ENCODE measurements around the gene GRIK4. TPM values are rescaled to one million over a fixed set of nuclear protein-coding genes. Genes with fewer than 3 reads are reported as not detected.

The GRIK4 gene
- total and polyA plus RNA-seq, 2 donors (not counting 3 experiments of a cell fraction or from before 2014, with no cell fraction given), result 0.81 to 1.6 TPM

GRCh38 chr11:120740380-120740779 is 228.8 kb downstream of the GRIK4 start:
- ChIA-PET POLR2A (no interaction called here), CTCF (interaction anchor here (1.5 kb wide), 1 partner anchor 25 kb away, joined by 4 read pairs; no protein-coding TSS in a partner anchor)
- Histone ChIP-seq H3K9me3 (replicated peaks; ENCODE audit: control insufficient read depth, insufficient read depth, low read length) (no peaks in the 10 kb centered on the region), H4K20me1 (replicated peaks; ENCODE audit: control insufficient read depth, extremely low read depth, insufficient read depth, low read length) (no peaks in the 10 kb centered on the region), H3K27me3 (ENCODE audit: control insufficient read depth in 2 of 2, insufficient read depth in 2 of 2, low read length in 2 of 2) (no peaks in the 10 kb centered on the region), H3K36me3 (ENCODE audit: control insufficient read depth in 2 of 2, extremely low read depth in 1 of 2, insufficient read depth in 2 of 2, low read length in 2 of 2) (no peaks in the 10 kb centered on the region), H3K4me1 (ENCODE audit: control insufficient read depth, extremely low read depth, insufficient read depth, low read length) (no peaks in the 10 kb centered on the region), H3K9ac (replicated peaks; ENCODE audit: extremely low read depth, insufficient read depth, low read length) (no peak overlapping the region), H3K4me3 (replicated peaks in 1 of 3; ENCODE audit: insufficient read depth in 1 of 3, low read depth in 1 of 3, low read length in 3 of 3) (no peak overlapping the region), H3K27ac (ENCODE audit: insufficient read depth, low read depth, low read length) (no peak overlapping the region), H3K79me2 (ENCODE audit: control insufficient read depth, insufficient read depth, low read length) (no peaks in the 10 kb centered on the region), H2AFZ (ENCODE audit: low read depth, low read length) (no peak overlapping the region), H3K9me1 (replicated peaks; ENCODE audit: control insufficient read depth, extremely low read depth, insufficient read depth, low read length) (no peaks in the 10 kb centered on the region), H3K4me2 (ENCODE audit: insufficient read depth, low read length) (no peak overlapping the region)
- TF ChIP-seq FOS (IDR thresholded peaks at IDR 0.05; ENCODE audit: borderline replicate concordance, insufficient read depth, low read length), result no peak
- TF ChIP-seq EZH2 (IDR thresholded peaks at IDR 0.05; ENCODE audit: borderline replicate concordance, low read depth, low read length, severe bottlenecking), result no peak
- TF ChIP-seq, protein P1, sequence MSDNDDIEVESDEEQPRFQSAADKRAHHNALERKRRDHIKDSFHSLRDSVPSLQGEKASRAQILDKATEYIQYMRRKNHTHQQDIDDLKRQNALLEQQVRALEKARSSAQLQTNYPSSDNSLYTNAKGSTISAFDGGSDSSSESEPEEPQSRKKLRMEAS (IDR thresholded peaks at IDR 0.05; ENCODE audit: insufficient read depth, insufficient read length), result no peak
- TF ChIP-seq MYC (IDR thresholded peaks at IDR 0.05; ENCODE audit: low read depth, low read length), result no peak
- TF ChIP-seq JUN (IDR thresholded peaks at IDR 0.05; ENCODE audit: borderline replicate concordance, insufficient read depth, insufficient read length, low read depth), result no peak
- no peak for TF ChIP-seq CTCF (IDR thresholded peaks at IDR 0.05; ENCODE audit: extremely low read depth in 1 of 2, insufficient read depth in 1 of 2, low read depth in 1 of 2, low read length in 2 of 2)
- TF ChIP-seq POLR2A (IDR thresholded peaks at IDR 0.05; ENCODE audit: low read depth, low read length), result no peak
- no peak for TF ChIP-seq GATA2 (IDR thresholded peaks at IDR 0.05; ENCODE audit: insufficient read depth, insufficient read length, low read depth, low read length)
- TF ChIP-seq POLR2AphosphoS5 (IDR thresholded peaks at IDR 0.05; ENCODE audit: insufficient read depth, low read depth, low read length), result no peak
- intact Hi-C loops (cut with micrococcal nuclease) (no loop called here), dilution Hi-C loops (cut with MboI; ENCODE audit: extremely low pct_ligation_motif_present, low sequenced_read_pairs) (no loop called here)
- FAIRE-seq (no peak), DNase-seq (ENCODE audit: low read depth, low spot score) (no peak)
- BruUV-seq (replicated peaks), result no TSS peak
